ENCODE results near the gene SKIDA1. TPM values are rescaled to one million over a fixed set of nuclear protein-coding genes. Genes with fewer than 3 reads are reported as not detected.

SKIDA1 gene
- total and polyA plus RNA-seq, 4 donors: 0.10 to 1.6 (median 0.80) TPM

DNA sequence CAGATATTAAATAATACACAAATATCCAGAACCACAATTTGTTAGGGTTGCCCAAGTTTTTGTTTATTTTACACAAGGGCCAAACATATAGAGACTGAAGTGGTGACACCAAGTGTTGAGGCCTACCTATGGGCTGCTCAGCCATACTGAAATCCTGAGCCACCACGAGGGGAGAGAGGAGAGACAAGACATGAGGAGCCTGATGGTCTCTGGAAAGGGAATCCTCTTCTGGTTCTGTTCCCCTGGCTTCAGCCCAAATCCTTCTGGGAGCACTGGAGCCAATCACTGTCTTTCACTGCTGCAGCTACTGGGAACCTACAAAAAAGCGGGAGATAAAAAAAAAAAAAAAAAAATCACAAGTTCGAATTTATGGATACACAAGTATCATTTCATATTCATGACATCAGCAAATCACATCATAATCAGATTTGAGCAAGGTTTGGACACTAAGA, 1.9 kb downstream of the SKIDA1 start:
- TF ChIP-seq, protein P1, sequence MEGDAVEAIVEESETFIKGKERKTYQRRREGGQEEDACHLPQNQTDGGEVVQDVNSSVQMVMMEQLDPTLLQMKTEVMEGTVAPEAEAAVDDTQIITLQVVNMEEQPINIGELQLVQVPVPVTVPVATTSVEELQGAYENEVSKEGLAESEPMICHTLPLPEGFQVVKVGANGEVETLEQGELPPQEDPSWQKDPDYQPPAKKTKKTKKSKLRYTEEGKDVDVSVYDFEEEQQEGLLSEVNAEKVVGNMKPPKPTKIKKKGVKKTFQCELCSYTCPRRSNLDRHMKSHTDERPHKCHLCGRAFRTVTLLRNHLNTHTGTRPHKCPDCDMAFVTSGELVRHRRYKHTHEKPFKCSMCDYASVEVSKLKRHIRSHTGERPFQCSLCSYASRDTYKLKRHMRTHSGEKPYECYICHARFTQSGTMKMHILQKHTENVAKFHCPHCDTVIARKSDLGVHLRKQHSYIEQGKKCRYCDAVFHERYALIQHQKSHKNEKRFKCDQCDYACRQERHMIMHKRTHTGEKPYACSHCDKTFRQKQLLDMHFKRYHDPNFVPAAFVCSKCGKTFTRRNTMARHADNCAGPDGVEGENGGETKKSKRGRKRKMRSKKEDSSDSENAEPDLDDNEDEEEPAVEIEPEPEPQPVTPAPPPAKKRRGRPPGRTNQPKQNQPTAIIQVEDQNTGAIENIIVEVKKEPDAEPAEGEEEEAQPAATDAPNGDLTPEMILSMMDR (IDR thresholded peaks at IDR 0.05; ENCODE audit: control extremely low read depth, extremely low read depth): no peak
- no peaks in the 10 kb centered on the region for H3K9me3 ChIP-seq (ENCODE audit: control insufficient read depth in 4 of 4, insufficient read depth in 3 of 4, low read length in 3 of 4)
- no peak for ATAC-seq (ENCODE audit: insufficient read depth, low FRiP score)
- peak; percentile 75 to 92 (median 90) for DNase-seq
- H3K9ac ChIP-seq (ENCODE audit: insufficient read depth in 1 of 2, low read length in 2 of 2): peak overlapping the region in 1 of 2 donors; percentile 86
- H3K36me3 ChIP-seq (ENCODE audit: control insufficient read depth in 4 of 4, insufficient read depth in 4 of 4, low read length in 4 of 4): no peaks in the 10 kb centered on the region
- WGBS, 2 donors: 51 to 57% methylated on average over 3 of the region's 3 CpGs
- H3K4me3 ChIP-seq: no peak overlapping the region
- peaks cover 0 to 66% (median 14%) of the 10 kb centered on the region in 5 donors for H3K4me1 ChIP-seq (ENCODE audit: control insufficient read depth in 5 of 5, insufficient read depth in 5 of 5, low read length in 5 of 5)
- H3K27me3 ChIP-seq (ENCODE audit: control insufficient read depth in 3 of 3, insufficient read depth in 3 of 3, low read length in 2 of 3): no peaks in the 10 kb centered on the region
- H3K27ac ChIP-seq (ENCODE audit: low read depth in 1 of 2, low read length in 1 of 2): no peak overlapping the region

DNA sequence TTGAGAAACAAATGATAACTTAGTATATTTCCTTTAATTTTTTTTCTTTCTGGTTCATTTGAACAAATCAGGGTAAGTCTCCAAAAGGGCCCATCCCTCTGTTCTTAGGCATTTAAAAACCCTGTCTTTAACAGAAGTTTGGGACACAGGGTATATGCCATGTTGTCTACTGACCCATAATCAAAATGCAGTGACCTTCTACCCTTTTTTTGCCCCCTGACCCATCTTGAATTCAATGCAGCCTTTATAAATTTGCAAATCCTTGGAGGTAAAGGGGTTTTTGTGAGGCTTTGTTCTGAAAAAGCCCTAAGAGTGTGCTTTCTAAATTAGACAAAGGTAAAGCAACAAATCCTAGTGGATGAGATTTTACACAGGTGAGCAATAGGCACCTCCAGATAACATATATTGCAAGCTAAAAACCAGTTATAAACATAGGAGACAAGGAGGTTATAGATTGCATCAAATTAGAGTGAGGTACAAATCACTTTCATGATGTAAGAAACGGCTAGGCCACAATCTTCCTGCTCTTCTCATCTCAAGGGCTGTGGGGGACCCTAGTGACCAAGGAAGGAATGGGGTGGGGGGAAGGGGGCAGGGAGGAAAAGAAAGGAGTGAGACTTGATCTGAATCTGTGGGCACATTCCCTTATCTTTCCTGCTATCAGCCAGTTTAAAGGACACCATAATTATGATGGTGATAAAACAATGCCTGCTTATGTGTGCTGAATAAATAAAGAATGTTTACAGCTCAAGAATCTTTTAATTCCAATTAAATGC, 2.7 kb downstream of the SKIDA1 start:
- no peak for ATAC-seq (ENCODE audit: insufficient read depth, low FRiP score)

GRCh38 chr10:21521751-21522533, 3.5 kb downstream of the SKIDA1 start:
- Histone ChIP-seq H3K27me3 (ENCODE audit: control insufficient read depth in 3 of 3, insufficient read depth in 3 of 3, low read length in 2 of 3) (no peaks in the 10 kb centered on the region), H3K4me3 (no peak overlapping the region), H3K4me1 (ENCODE audit: control insufficient read depth in 5 of 5, insufficient read depth in 5 of 5, low read length in 5 of 5) (peaks cover 0 to 62% (median 14%) of the 10 kb centered on the region in 5 donors), H3K36me3 (ENCODE audit: control insufficient read depth in 4 of 4, insufficient read depth in 4 of 4, low read length in 4 of 4) (peaks cover 0 to 3% (median 0%) of the 10 kb centered on the region in 4 donors), H3K9ac (ENCODE audit: insufficient read depth in 1 of 2, low read length in 2 of 2) (peak overlapping the region in 1 of 2 donors; percentile 44), H3K9me3 (ENCODE audit: control insufficient read depth in 4 of 4, insufficient read depth in 3 of 4, low read length in 3 of 4) (no peaks in the 10 kb centered on the region), H3K27ac (ENCODE audit: low read depth in 1 of 2, low read length in 1 of 2) (no peak overlapping the region)
- WGBS, 2 donors: 74 to 85% methylated on average over 4 of the region's 4 CpGs
- TF ChIP-seq, protein P1 (IDR thresholded peaks at IDR 0.05; ENCODE audit: control extremely low read depth, extremely low read depth): no peak
- DNase-seq: peak in 2 of 3 donors; percentile 34 to 54
- no peak for ATAC-seq (ENCODE audit: insufficient read depth, low FRiP score)

More for the DNA sequence above, 2.7 kb downstream of the SKIDA1 start:
- no peak overlapping the region for H3K27ac ChIP-seq (ENCODE audit: low read depth in 1 of 2, low read length in 1 of 2)
- peak overlapping the region; percentile 1 to 86 for H3K9ac ChIP-seq (ENCODE audit: insufficient read depth in 1 of 2, low read length in 2 of 2)
- no peak overlapping the region for H3K4me3 ChIP-seq
- H3K9me3 ChIP-seq (ENCODE audit: control insufficient read depth in 4 of 4, insufficient read depth in 3 of 4, low read length in 3 of 4): no peaks in the 10 kb centered on the region
- DNase-seq: peak in 2 of 3 donors; percentile 67 to 72
- H3K27me3 ChIP-seq (ENCODE audit: control insufficient read depth in 3 of 3, insufficient read depth in 3 of 3, low read length in 2 of 3): no peaks in the 10 kb centered on the region
- no peaks in the 10 kb centered on the region for H3K36me3 ChIP-seq (ENCODE audit: control insufficient read depth in 4 of 4, insufficient read depth in 4 of 4, low read length in 4 of 4)
- peaks cover 0 to 63% (median 14%) of the 10 kb centered on the region in 5 donors for H3K4me1 ChIP-seq (ENCODE audit: control insufficient read depth in 5 of 5, insufficient read depth in 5 of 5, low read length in 5 of 5)
- TF ChIP-seq, protein P1 (IDR thresholded peaks at IDR 0.05; ENCODE audit: control extremely low read depth, extremely low read depth): no peak
- 29 to 69% methylated on average over 1 of the region's 1 CpG for WGBS, 2 donors

All from lung (tissue), 12 donors.